ENCODE measurements around the gene SUPT7L. TPM values are rescaled to one million over a fixed set of nuclear protein-coding genes. Genes with fewer than 3 reads are reported as not detected.

The SUPT7L gene
- total RNA-seq, 1 donor from 2014 or later: 29.7 TPM

- no peak for TF ChIP-seq CTCF (IDR thresholded peaks at IDR 0.05; ENCODE audit: borderline replicate concordance)
- Histone ChIP-seq H3K4me1 (no peaks in the 10 kb centered on the region), H3K36me3 (peaks cover 85% of the 10 kb centered on the region), H3K9me3 (replicated peaks) (no peaks in the 10 kb centered on the region), H3K27ac (replicated peaks) (no peak overlapping the region), H3K4me3 (no peak overlapping the region), H3K27me3 (ENCODE audit: low read depth) (no peaks in the 10 kb centered on the region)
- intact Hi-C loops (cut with micrococcal nuclease): no loop called here
- DNase-seq: no peak
Observed at GRCh38 chr2:27606611-27607010, 56.8 kb downstream of the SUPT7L start.

Other genes with a start within 250 kb of the SUPT7L start
- gene NRBP1, start 235.0 kb downstream of the SUPT7L start, total RNA-seq: 52.5 TPM
- gene KRTCAP3, start 221.2 kb downstream of the SUPT7L start, total RNA-seq: 0.63 TPM
- 21.8 TPM for gene IFT172, start 173.9 kb downstream of the SUPT7L start, total RNA-seq
- gene FNDC4, start 168.4 kb downstream of the SUPT7L start, total RNA-seq: 1.7 TPM
- gene GCKR, start 166.8 kb downstream of the SUPT7L start, total RNA-seq: not detected
- gene ZNF512, start 80.6 kb downstream of the SUPT7L start, total RNA-seq: 16.1 TPM
- 6.8 TPM for gene CCDC121, start 34.6 kb downstream of the SUPT7L start, total RNA-seq
- gene GPN1, start 34.6 kb downstream of the SUPT7L start, total RNA-seq: 16.6 TPM
- gene SLC4A1AP, start 275 bp upstream of the SUPT7L start, total RNA-seq: 21.3 TPM
- 390 TPM for gene MRPL33, start 108.1 kb upstream of the SUPT7L start, total RNA-seq
- 2.7 TPM for gene RBKS, start 226.8 kb upstream of the SUPT7L start, total RNA-seq
- gene BABAM2, start 227.1 kb upstream of the SUPT7L start, total RNA-seq: 58.9 TPM

Measured in left ventricle myocardium inferior (tissue), 1 donor.